CD4-positive, CD25-positive, alpha-beta regulatory T cell (primary cell): Measurements from ENCODE around the gene RPL22. TPM values are rescaled to one million over a fixed set of nuclear protein-coding genes. Genes with fewer than 3 reads are reported as not detected.

Source experiments
- ATAC-seq, 2 donors: fragments of 150-1000 bp; cut with Tn5 transposase; one replicate each; pipeline ENCODE4 v1.10.0; 2021; ENCODE audit warnings: low read depth in 2 of 2, moderate number of reproducible peaks in 2 of 2, moderate library complexity in 1 of 2
- DNase-seq, 3 donors: peaks; one replicate each; pipeline versions ENCODE4 v3.0.0 to v3.0.0-alpha.2; 2012 to 2022; ENCODE audit warnings: mixed read lengths in 1 of 3
- H3K27ac ChIP-seq: one replicate; pipeline ENCODE4 v1.7.0; 2013; ENCODE audit warnings: mild to moderate bottlenecking, low read length; ENCODE audit not compliant: insufficient read depth, poor library complexity, severe bottlenecking
- H3K27me3 ChIP-seq: one replicate; pipeline ENCODE4 v1.7.0; 2013; ENCODE audit warnings: low read length; ENCODE audit not compliant: control insufficient read depth, insufficient read depth
- H3K36me3 ChIP-seq: one replicate; pipeline ENCODE4 v1.7.0; 2013; ENCODE audit warnings: mild to moderate bottlenecking, low read length, moderate library complexity; ENCODE audit not compliant: control insufficient read depth, insufficient read depth
- H3K4me1 ChIP-seq: 2 replicates; pipeline ENCODE4 v1.7.0; 2013; ENCODE audit warnings: mild to moderate bottlenecking, low read length; ENCODE audit not compliant: insufficient read depth, control insufficient read depth, poor library complexity, severe bottlenecking
- H3K4me3 ChIP-seq: one replicate; pipeline ENCODE4 v1.7.0; 2013; ENCODE audit warnings: low read depth, mild to moderate bottlenecking, low read length, moderate library complexity
- H3K9me3 ChIP-seq, 2 experiments: 1 replicate in 1 of 2; 2 replicates in 1 of 2; pipeline ENCODE4 v1.7.0; 2013; ENCODE audit warnings: low read length in 2 of 2, mild to moderate bottlenecking in 1 of 2, moderate library complexity in 1 of 2; ENCODE audit not compliant: control insufficient read depth in 2 of 2
- H3K27ac Mint-ChIP-seq, 3 donors: one replicate each; pipeline ENCODE4 v1.8.0; 2020 to 2022; ENCODE audit warnings: mild to moderate bottlenecking in 3 of 3, mixed read lengths in 3 of 3, moderate library complexity in 2 of 3
- H3K27me3 Mint-ChIP-seq: one replicate; pipeline ENCODE4 v1.8.0; 2022; ENCODE audit warnings: mild to moderate bottlenecking, mixed read lengths
- H3K36me3 Mint-ChIP-seq: one replicate; pipeline ENCODE4 v1.8.0; 2020; ENCODE audit warnings: mixed read lengths
- H3K4me1 Mint-ChIP-seq, 4 donors: one replicate each; pipeline ENCODE4 v1.8.0; 2020 to 2022; ENCODE audit warnings: mixed read lengths in 4 of 4, mild to moderate bottlenecking in 1 of 4
- H3K4me3 Mint-ChIP-seq, 4 donors: one replicate each; pipeline ENCODE4 v1.8.0; 2020 to 2022; ENCODE audit warnings: mild to moderate bottlenecking in 4 of 4, mixed read lengths in 4 of 4, moderate library complexity in 3 of 4
- H3K9me3 Mint-ChIP-seq, 7 donors: one replicate each; pipeline ENCODE4 v1.8.0; 2020 to 2022; ENCODE audit warnings: mixed read lengths in 7 of 7, mild to moderate bottlenecking in 3 of 7, moderate library complexity in 2 of 7
- polyA plus RNA-seq, 4 donors: library from polyadenylated mRNA; unstranded; fragments of 300-500 nt; fragmentation: Illumina TruSeq; gene quantifications; one replicate each; pipeline ENCODE4 v1.2.3, GENCODE V29; 2021
- total RNA-seq: library from RNA; stranded (reverse); gene quantifications from one replicate; pipeline ENCODE4 v1.2.3, GENCODE V29; 2022

RPL22 gene
- total and polyA plus RNA-seq, 5 donors from 2014 or later, result 152 to 405 (median 196) TPM

DNA sequence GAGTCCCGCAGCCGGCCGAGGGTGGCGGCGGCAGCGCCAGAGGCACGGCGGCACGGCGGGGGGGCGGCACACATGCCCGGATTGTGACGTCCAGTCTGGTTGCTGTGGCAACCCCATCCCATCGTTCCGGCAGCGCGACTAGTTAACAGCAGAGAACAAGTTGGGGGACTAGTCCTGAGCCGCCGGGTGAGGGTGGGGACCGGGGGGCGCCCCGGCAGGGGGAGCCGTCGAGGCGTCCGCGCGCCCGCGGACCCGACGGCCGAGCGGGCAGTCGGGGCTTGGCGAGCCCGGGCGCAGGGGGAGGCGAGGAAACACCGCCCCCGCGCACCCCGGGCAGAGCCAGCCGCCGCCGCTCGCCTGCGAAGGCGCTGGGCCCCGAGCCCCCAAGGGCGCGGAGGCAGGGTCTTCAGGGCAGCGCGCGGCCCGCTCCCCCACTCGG lies 19.1 kb downstream of the RPL22 start, which contains the start of gene CHD5:
CHD5 (minus strand) TSS at position 54 of the 439 bp plus-strand sequence. CDS start 298 bp downstream, outside the sequence.
- H3K4me1 ChIP-seq, result peaks cover 14% of the 10 kb centered on the region
- peaks cover 44% of the 10 kb centered on the region for H3K27me3 Mint-ChIP-seq
- no peak for ATAC-seq
- H3K36me3 ChIP-seq, result peaks cover 7% of the 10 kb centered on the region
- H3K9me3 Mint-ChIP-seq, result no peaks in the 10 kb centered on the region
- H3K4me3 Mint-ChIP-seq, result peak within 1 kb of the TSS in 3 of 4 donors; percentile 54 to 81 (median 55)
- H3K27ac ChIP-seq, result no peak within 1 kb of the TSS
- H3K27ac Mint-ChIP-seq, result no peak within 1 kb of the TSS
- H3K4me3 ChIP-seq, result no peak within 1 kb of the TSS
- peaks cover 7% of the 10 kb centered on the region for H3K27me3 ChIP-seq
- no peaks in the 10 kb centered on the region for H3K9me3 ChIP-seq
- H3K4me1 Mint-ChIP-seq, result peaks cover 0 to 37% (median 14%) of the 10 kb centered on the region in 4 donors
- no peak for DNase-seq
- H3K36me3 Mint-ChIP-seq, result peaks cover 9% of the 10 kb centered on the region

- no peak for ATAC-seq
- Histone ChIP-seq H3K36me3 (peaks cover 4% of the 10 kb centered on the region), H3K4me1 (peaks cover 14% of the 10 kb centered on the region), H3K27me3 (peaks cover 10% of the 10 kb centered on the region), H3K4me3 (no peak overlapping the region), H3K9me3 (no peaks in the 10 kb centered on the region), H3K27ac (no peak overlapping the region)
- Mint-ChIP-seq H3K4me3 (no peak overlapping the region), H3K27me3 (peaks cover 44% of the 10 kb centered on the region), H3K36me3 (peaks cover 9% of the 10 kb centered on the region), H3K4me1 (peaks cover 0 to 37% (median 14%) of the 10 kb centered on the region in 4 donors), H3K27ac (no peak overlapping the region), H3K9me3 (no peaks in the 10 kb centered on the region)
- DNase-seq, result no peak
Measured at GRCh38 chr1:6179564-6180175, 19.7 kb downstream of the RPL22 start.

- H3K27ac Mint-ChIP-seq, result peak overlapping the region in 1 of 3 donors; percentile 38
- peaks cover 5% of the 10 kb centered on the region for H3K36me3 Mint-ChIP-seq
- peak overlapping the region in 3 of 4 donors; percentile 40 to 81 (median 62) for H3K4me3 Mint-ChIP-seq
Measured at GRCh38 chr1:6178751-6179563, 20.4 kb downstream of the RPL22 start.

DNA sequence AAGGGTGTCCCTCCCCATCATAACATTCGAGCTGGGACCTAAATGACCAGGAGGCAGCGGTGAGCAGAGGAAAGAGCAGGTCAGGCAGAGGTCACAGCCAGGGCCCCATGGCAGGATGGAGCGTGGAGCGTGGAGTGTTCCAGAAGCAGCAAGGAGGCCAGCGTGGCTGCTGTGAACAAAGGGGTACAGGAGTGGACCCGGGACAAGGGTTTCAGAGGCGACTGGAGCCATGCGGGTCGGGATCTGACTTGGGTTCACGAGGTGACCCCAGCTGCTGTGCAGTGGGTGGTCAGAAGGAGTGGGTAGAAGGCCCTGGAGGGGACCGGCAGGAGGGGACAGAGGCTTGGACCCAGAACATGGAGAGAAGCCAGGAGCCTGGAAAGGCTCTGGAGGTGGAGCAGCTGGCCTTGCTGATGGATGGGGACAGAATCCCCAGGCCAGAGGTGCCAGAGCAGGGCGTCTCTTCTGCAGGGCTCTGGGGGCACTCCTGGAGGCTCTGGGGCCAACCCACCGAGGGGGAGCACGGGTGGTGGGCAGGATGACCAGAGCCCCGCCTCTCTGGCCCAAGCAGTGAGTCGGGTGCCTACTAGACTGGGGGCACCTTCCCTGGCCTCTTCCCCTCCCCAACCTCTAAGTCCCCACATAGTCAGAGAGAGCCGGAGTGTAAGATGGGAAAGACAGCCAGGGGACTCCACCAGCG lies 21.6 kb downstream of the RPL22 start:
- Histone ChIP-seq H3K27me3 (peaks cover 12% of the 10 kb centered on the region), H3K4me3 (no peak overlapping the region), H3K36me3 (no peaks in the 10 kb centered on the region), H3K9me3 (no peaks in the 10 kb centered on the region), H3K27ac (no peak overlapping the region), H3K4me1 (peaks cover 14% of the 10 kb centered on the region)
- ATAC-seq, result no peak
- peaks cover 44% of the 10 kb centered on the region for H3K27me3 Mint-ChIP-seq
- DNase-seq, result no peak
- no peaks in the 10 kb centered on the region for H3K9me3 Mint-ChIP-seq
- H3K4me1 Mint-ChIP-seq, result peaks cover 0 to 24% (median 9%) of the 10 kb centered on the region in 4 donors
- peak overlapping the region in 2 of 3 donors; percentile 60 to 91 for H3K27ac Mint-ChIP-seq
- H3K36me3 Mint-ChIP-seq, result peaks cover 5% of the 10 kb centered on the region
- H3K4me3 Mint-ChIP-seq, result no peak overlapping the region

More at GRCh38 chr1:6178751-6179563, 20.4 kb downstream of the RPL22 start:
- H3K27me3 ChIP-seq, result peaks cover 12% of the 10 kb centered on the region
- DNase-seq (no peak), ATAC-seq (no peak)
- Mint-ChIP-seq H3K9me3 (no peaks in the 10 kb centered on the region), H3K27me3 (peaks cover 44% of the 10 kb centered on the region), H3K4me1 (peaks cover 0 to 30% (median 13%) of the 10 kb centered on the region in 4 donors)
- H3K36me3 ChIP-seq, result no peaks in the 10 kb centered on the region
- H3K4me1 ChIP-seq, result peaks cover 14% of the 10 kb centered on the region
- H3K9me3 ChIP-seq, result no peaks in the 10 kb centered on the region
- H3K27ac ChIP-seq, result no peak overlapping the region
- no peak overlapping the region for H3K4me3 ChIP-seq

- Histone ChIP-seq H3K4me1 (peaks cover 14% of the 10 kb centered on the region), H3K4me3 (no peak overlapping the region), H3K27ac (no peak overlapping the region), H3K27me3 (peaks cover 12% of the 10 kb centered on the region), H3K36me3 (no peaks in the 10 kb centered on the region), H3K9me3 (no peaks in the 10 kb centered on the region)
- H3K36me3 Mint-ChIP-seq, result peaks cover 4% of the 10 kb centered on the region
- DNase-seq, result no peak
- H3K9me3 Mint-ChIP-seq, result no peaks in the 10 kb centered on the region
- no peak overlapping the region for H3K4me3 Mint-ChIP-seq
- peaks cover 38% of the 10 kb centered on the region for H3K27me3 Mint-ChIP-seq
- no peak for ATAC-seq
- H3K27ac Mint-ChIP-seq, result peak overlapping the region in 1 of 3 donors; percentile 14
- H3K4me1 Mint-ChIP-seq, result peaks cover 0 to 24% (median 9%) of the 10 kb centered on the region in 4 donors
Measured at GRCh38 chr1:6176779-6177178, 22.6 kb downstream of the RPL22 start.

GRCh38 chr1:6175411-6175828 lies 24.0 kb downstream of the RPL22 start:
- Histone ChIP-seq H3K9me3 (no peaks in the 10 kb centered on the region), H3K4me1 (peaks cover 7% of the 10 kb centered on the region), H3K27ac (no peak overlapping the region), H3K4me3 (no peak overlapping the region), H3K27me3 (peaks cover 12% of the 10 kb centered on the region), H3K36me3 (no peaks in the 10 kb centered on the region)
- H3K4me1 Mint-ChIP-seq, result peaks cover 0 to 13% (median 3%) of the 10 kb centered on the region in 4 donors
- H3K27me3 Mint-ChIP-seq, result peaks cover 32% of the 10 kb centered on the region
- DNase-seq (no peak), ATAC-seq (no peak)
- no peaks in the 10 kb centered on the region for H3K9me3 Mint-ChIP-seq
- H3K27ac Mint-ChIP-seq, result no peak overlapping the region
- no peaks in the 10 kb centered on the region for H3K36me3 Mint-ChIP-seq
- no peak overlapping the region for H3K4me3 Mint-ChIP-seq

DNA sequence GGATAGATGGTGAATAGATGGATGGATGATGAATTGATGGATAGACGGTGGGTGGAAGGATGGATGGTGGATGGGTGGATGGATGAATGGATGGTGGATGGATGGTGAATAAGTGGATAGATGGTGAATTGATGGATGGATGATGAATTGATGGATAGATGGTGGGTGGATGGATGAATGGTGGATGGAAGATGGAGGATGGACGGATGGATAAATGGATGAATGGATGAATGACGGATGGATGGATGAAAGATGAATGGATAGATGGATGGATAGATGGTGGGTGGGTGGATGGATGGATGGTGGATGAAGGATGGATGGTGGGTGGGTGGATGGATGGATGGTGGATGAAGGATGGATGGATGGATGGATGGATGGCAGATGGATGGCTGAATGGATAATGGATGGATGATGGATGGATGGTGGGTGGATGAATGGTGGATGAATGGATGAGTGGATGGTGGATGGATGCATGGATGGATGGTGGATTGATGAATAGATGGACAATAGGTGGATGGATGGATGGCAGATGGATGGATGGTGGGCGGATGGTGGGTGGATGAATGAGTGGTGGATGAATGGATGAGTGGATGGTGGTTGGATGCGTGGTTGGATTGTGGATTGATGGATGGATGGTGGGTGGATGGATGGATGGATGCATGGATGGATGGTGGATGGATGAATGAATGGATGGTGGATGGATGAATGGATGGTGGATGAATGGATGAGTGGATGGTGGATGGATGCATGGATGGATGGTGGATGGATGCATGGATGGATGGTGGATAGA lies 24.6 kb downstream of the RPL22 start:
- Mint-ChIP-seq H3K27me3 (peaks cover 33% of the 10 kb centered on the region), H3K36me3 (no peaks in the 10 kb centered on the region), H3K4me3 (no peak overlapping the region), H3K9me3 (no peaks in the 10 kb centered on the region), H3K4me1 (peaks cover 0 to 13% (median 3%) of the 10 kb centered on the region in 4 donors), H3K27ac (no peak overlapping the region)
- H3K4me1 ChIP-seq, result peaks cover 3% of the 10 kb centered on the region
- H3K27me3 ChIP-seq, result peaks cover 12% of the 10 kb centered on the region
- no peaks in the 10 kb centered on the region for H3K9me3 ChIP-seq
- ATAC-seq (no peak), DNase-seq (no peak)
- H3K36me3 ChIP-seq, result no peaks in the 10 kb centered on the region
- no peak overlapping the region for H3K27ac ChIP-seq
- no peak overlapping the region for H3K4me3 ChIP-seq
